Testis (tissue), 2 donors: ENCODE measurements around the gene LGALS7B.

Experiments used
- CTCF ChIP-seq, 3 experiments: fragments of 450-650 bp in 2 of 3; fragments of 200-600 bp in 1 of 3; sonication (generic) in 1 of 3; IDR thresholded peaks; one replicate each; pipeline ENCODE4 v1.5.1; 2016 to 2019; ENCODE audit warnings: antibody characterized with exemption in 3 of 3, mild to moderate bottlenecking in 2 of 3, moderate library complexity in 1 of 3
- POLR2A ChIP-seq: fragments of 450-650 bp; IDR thresholded peaks from one replicate; pipeline ENCODE4 v1.6.1; 2017; ENCODE audit warnings: antibody characterized with exemption, mild to moderate bottlenecking, moderate library complexity

DNA sequence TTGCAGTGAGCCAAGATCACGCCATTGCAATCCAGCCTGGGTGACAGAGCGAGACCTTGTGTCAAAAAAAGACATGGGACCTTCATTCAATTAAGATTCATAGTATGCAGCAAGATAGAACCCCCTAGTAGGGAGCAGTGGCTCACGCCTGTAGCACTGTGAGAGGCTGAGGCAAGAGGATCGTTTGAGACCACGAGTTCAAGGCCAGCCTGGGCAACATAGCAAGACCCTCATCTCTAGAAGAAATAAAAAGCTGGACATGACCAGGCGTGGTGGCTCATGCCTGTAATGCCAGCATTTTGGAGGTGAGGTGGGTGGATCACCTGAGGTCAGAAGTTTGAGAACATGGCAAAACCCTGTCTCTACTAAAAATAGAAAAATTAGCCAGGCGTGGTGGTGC, 8.6 kb upstream of the LGALS7B start:
- TF ChIP-seq CTCF (IDR thresholded peaks at IDR 0.05) (no peak), POLR2A (no peak)
